ENCODE results near the gene CCT4.

DNA sequence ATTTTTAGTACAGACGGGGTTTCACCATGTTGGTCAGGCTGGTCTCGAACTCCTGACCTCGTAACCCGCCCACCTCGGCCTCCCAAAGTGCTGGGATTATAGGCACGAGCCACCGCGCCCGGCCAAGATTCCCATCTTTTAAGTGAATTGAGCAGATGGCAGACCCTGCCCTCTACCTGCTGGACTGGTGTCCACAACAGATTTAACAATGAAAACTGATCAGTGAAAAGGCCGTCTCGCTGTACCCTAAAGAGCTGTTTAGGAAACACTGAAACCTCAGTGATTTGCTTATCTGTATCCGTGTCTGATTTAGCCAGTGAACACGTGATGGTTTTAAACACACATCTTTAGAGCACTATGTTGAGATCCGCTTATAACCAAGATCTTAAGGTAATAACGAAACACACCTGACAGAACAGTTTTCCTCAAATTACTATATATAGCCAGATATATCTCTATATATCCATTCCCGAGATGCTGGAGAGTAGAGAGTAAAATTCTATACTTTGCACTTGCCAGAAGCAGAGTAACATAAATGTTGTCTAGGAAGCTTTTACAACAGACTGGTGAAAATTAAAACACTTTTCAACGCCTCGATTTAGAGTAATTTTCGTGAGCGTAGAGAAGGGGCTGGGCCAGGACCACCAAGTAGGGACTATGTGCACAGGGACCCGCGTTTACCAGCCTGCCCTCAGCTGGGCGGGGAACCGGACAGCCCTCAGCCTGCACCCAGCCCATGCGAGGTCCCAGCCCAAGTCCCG is 35.2 kb downstream of the CCT4 start:
- TF ChIP-seq CTCF (IDR thresholded peaks at IDR 0.05) (no peak), POLR2A (IDR thresholded peaks at IDR 0.05) (no peak)

Measured in Peyer's patch (tissue), 4 donors.